SU-DHL-6 (cell line): ENCODE measurements around the gene NPIPB8.
"Not testable (repeated sequence)": the region's sequence is repeated elsewhere in the genome, so short reads cannot be mapped to it uniquely, and the experiment has no call there.

ENCODE experiments used
- CTCF ChIP-seq: fragments of 200-600 bp; sonication (generic); IDR thresholded peaks from one replicate; pipeline ENCODE4 v1.5.1; 2017; ENCODE audit warnings: antibody characterized with exemption, mild to moderate bottlenecking, low read length, moderate library complexity; ENCODE audit not compliant: insufficient read depth, poor library complexity, severe bottlenecking
- EZH2phosphoT487 ChIP-seq: fragments of 200-600 bp; sonication (generic), shearing (Covaris generic); conservative IDR thresholded peaks from 2 replicates; pipeline ENCODE4 v1.6.1; 2018; ENCODE audit warnings: mild to moderate bottlenecking, antibody characterized with exemption, low read length, moderate library complexity, mixed read lengths

GRCh38 chr16:28636093-28636823 is 1.6 kb upstream of the NPIPB8 start:
- not testable (repeated sequence) for TF ChIP-seq CTCF, EZH2phosphoT487
